Measurements from ENCODE around the gene MSX2. TPM values are rescaled to one million over a fixed set of nuclear protein-coding genes. Genes with fewer than 3 reads are reported as not detected.

The MSX2 gene
- total RNA-seq, 2 donors from 2014 or later = 2.0 TPM; not detected in 1

- no peak for TF ChIP-seq CTCF (IDR thresholded peaks at IDR 0.05)
- ATAC-seq (ENCODE audit: insufficient number of reproducible peaks, low FRiP score, low read depth) (no peak), DNase-seq (ENCODE audit: low spot score) (no peak)
- no peaks in the 10 kb centered on the region for H3K36me3 ChIP-seq
- no peak overlapping the region for H3K27ac ChIP-seq
- peaks cover 0 to 4% of the 10 kb centered on the region in 2 donors for H3K4me1 ChIP-seq (ENCODE audit: control insufficient read depth in 1 of 2, low read depth in 2 of 2)
- no peak overlapping the region for H3K4me3 ChIP-seq
- peaks cover 11% of the 10 kb centered on the region for H3K27me3 ChIP-seq (replicated peaks; ENCODE audit: insufficient read depth)
- no peaks in the 10 kb centered on the region for H3K9me3 ChIP-seq
Measured at GRCh38 chr5:174687503-174687902, 36.9 kb upstream of the MSX2 start.

- peaks cover 13% of the 10 kb centered on the region for H3K27me3 ChIP-seq (replicated peaks; ENCODE audit: insufficient read depth)
- ATAC-seq (ENCODE audit: insufficient number of reproducible peaks, low FRiP score, low read depth) = no peak
- no peak overlapping the region for H3K27ac ChIP-seq
- no peaks in the 10 kb centered on the region for H3K36me3 ChIP-seq
- peaks cover 3 to 10% of the 10 kb centered on the region in 2 donors for H3K4me1 ChIP-seq (ENCODE audit: control insufficient read depth in 1 of 2, low read depth in 2 of 2)
- DNase-seq (ENCODE audit: low spot score) = no peak
- no peak overlapping the region for H3K4me3 ChIP-seq
- no peaks in the 10 kb centered on the region for H3K9me3 ChIP-seq
- no peak for TF ChIP-seq CTCF (IDR thresholded peaks at IDR 0.05)
Measured at GRCh38 chr5:174688441-174689354, 35.7 kb upstream of the MSX2 start.

- TF ChIP-seq CTCF (IDR thresholded peaks at IDR 0.05) = no peak
- peaks cover 18% of the 10 kb centered on the region for H3K27me3 ChIP-seq (replicated peaks; ENCODE audit: insufficient read depth)
- ATAC-seq (ENCODE audit: insufficient number of reproducible peaks, low FRiP score, low read depth) (no peak), DNase-seq (ENCODE audit: low spot score) (no peak)
- H3K4me3 ChIP-seq = no peak overlapping the region
- H3K9me3 ChIP-seq = no peaks in the 10 kb centered on the region
- no peak overlapping the region for H3K27ac ChIP-seq
- peaks cover 3 to 10% of the 10 kb centered on the region in 2 donors for H3K4me1 ChIP-seq (ENCODE audit: control insufficient read depth in 1 of 2, low read depth in 2 of 2)
- no peaks in the 10 kb centered on the region for H3K36me3 ChIP-seq
Measured at GRCh38 chr5:174690271-174690670, 34.1 kb upstream of the MSX2 start.

- Histone ChIP-seq H3K36me3 (no peaks in the 10 kb centered on the region), H3K9me3 (no peaks in the 10 kb centered on the region), H3K4me3 (peak overlapping the region; percentile 40), H3K27me3 (replicated peaks; ENCODE audit: insufficient read depth) (peaks cover 18% of the 10 kb centered on the region), H3K4me1 (ENCODE audit: control insufficient read depth in 1 of 2, low read depth in 2 of 2) (peaks cover 3 to 10% of the 10 kb centered on the region in 2 donors), H3K27ac (no peak overlapping the region)
- DNase-seq (ENCODE audit: low spot score) (no peak), ATAC-seq (ENCODE audit: insufficient number of reproducible peaks, low FRiP score, low read depth) (no peak)
- TF ChIP-seq CTCF (IDR thresholded peaks at IDR 0.05) = no peak
Measured at GRCh38 chr5:174692381-174692780, 32.0 kb upstream of the MSX2 start.

GRCh38 chr5:174692982-174693422, 31.4 kb upstream of the MSX2 start:
- Histone ChIP-seq H3K27ac (no peak overlapping the region), H3K9me3 (no peaks in the 10 kb centered on the region), H3K36me3 (no peaks in the 10 kb centered on the region), H3K27me3 (replicated peaks; ENCODE audit: insufficient read depth) (peaks cover 18% of the 10 kb centered on the region), H3K4me3 (peak overlapping the region; percentile 40), H3K4me1 (ENCODE audit: control insufficient read depth in 1 of 2, low read depth in 2 of 2) (peaks cover 3 to 10% of the 10 kb centered on the region in 2 donors)
- ATAC-seq (ENCODE audit: insufficient number of reproducible peaks, low FRiP score, low read depth) (no peak), DNase-seq (ENCODE audit: low spot score) (no peak)
- no peak for TF ChIP-seq CTCF (IDR thresholded peaks at IDR 0.05)
